SK-N-SH (cell line): ENCODE results near the gene EFHC1. TPM values are rescaled to one million over a fixed set of nuclear protein-coding genes. Genes with fewer than 3 reads are reported as not detected.
A peak's percentile ranks its signal among the peaks of the same experiment; 100 is the strongest.

Experiments
- CTCF ChIA-PET: fragments of 300-600, 350-600 bp; formaldehyde crosslinking; extraction: SDS; loops from one replicate; lab custom pipeline; 2021; lab: Yijun Ruan, JAX
- POLR2A ChIA-PET: fragments of 350-600 bp; sonication (Branson Sonifier 250); formaldehyde crosslinking; extraction: SDS; loops from one replicate; lab custom pipeline; 2020; ENCODE audit warnings: antibody characterized with exemption, inconsistent platforms; lab: Yijun Ruan, JAX
- DNase-seq: peaks from one replicate; pipeline ENCODE4 v3.0.0; 2012
- H2AFZ ChIP-seq: fragments of 200-600 bp; sonication (generic); 2 replicates; pipeline ENCODE4 v1.8.1; 2016; ENCODE audit warnings: antibody characterized with exemption, mild to moderate bottlenecking, low read depth
- H3F3A ChIP-seq: fragments of 200-600 bp; sonication (generic); replicated peaks from 2 replicates; pipeline ENCODE3; 2016; ENCODE audit warnings: antibody characterized with exemption, mild to moderate bottlenecking; ENCODE audit not compliant: insufficient read depth
- H3K27ac ChIP-seq, 2 experiments: fragments of 200-500 bp in 1 of 2; fragments of 200-600 bp in 1 of 2; sonication (Bioruptor generic) in 1 of 2; sonication (generic), shearing (Covaris generic) in 1 of 2; 2 replicates each; pipeline versions ENCODE4 v1.5.1 to v1.6.1; 2014 to 2016; ENCODE audit warnings: low read depth in 2 of 2, inconsistent platforms in 1 of 2, low read length in 1 of 2, mild to moderate bottlenecking in 1 of 2, mixed read lengths in 1 of 2
- H3K27me3 ChIP-seq: fragments of 200-600 bp; sonication (generic), shearing (Covaris generic); 2 replicates; pipeline ENCODE4 v1.6.1; 2016; ENCODE audit warnings: mixed run types; ENCODE audit not compliant: insufficient read depth
- H3K36me3 ChIP-seq, 2 experiments: fragments of 200-500 bp in 1 of 2; fragments of 200-600 bp in 1 of 2; sonication (Bioruptor generic) in 1 of 2; sonication (generic) in 1 of 2; replicated peaks in 1 of 2; 2 replicates each; pipeline versions ENCODE3 to v1.5.1; 2014 to 2016; ENCODE audit warnings: low read length in 1 of 2, mild to moderate bottlenecking in 1 of 2; ENCODE audit not compliant: insufficient read depth in 2 of 2, control insufficient read depth in 1 of 2
- H3K4me1 ChIP-seq, 2 experiments: fragments of 200-500 bp in 1 of 2; fragments of 200-600 bp in 1 of 2; sonication (Bioruptor generic) in 1 of 2; sonication (generic), shearing (Covaris generic) in 1 of 2; 2 replicates each; pipeline versions ENCODE4 v1.5.1 to v1.6.1; 2014 to 2016; ENCODE audit warnings: low read depth in 1 of 2, low read length in 1 of 2, mixed run types in 1 of 2; ENCODE audit not compliant: insufficient read depth in 2 of 2, control insufficient read depth in 1 of 2
- H3K4me2 ChIP-seq: fragments of 200-600 bp; sonication (generic), shearing (Covaris generic); 2 replicates; pipeline ENCODE4 v1.6.1; 2017; ENCODE audit warnings: mixed run types
- H3K4me3 ChIP-seq, 2 experiments: fragments of 200-500 bp in 1 of 2; fragments of 200-600 bp in 1 of 2; sonication (Bioruptor generic) in 1 of 2; sonication (generic), shearing (Covaris generic) in 1 of 2; 2 replicates each; pipeline versions ENCODE4 v1.5.1 to v1.8.1; 2014 to 2016; ENCODE audit warnings: low read depth in 2 of 2, inconsistent platforms in 1 of 2, low read length in 1 of 2, mild to moderate bottlenecking in 1 of 2, mixed read lengths in 1 of 2, moderate library complexity in 1 of 2
- H3K79me2 ChIP-seq: fragments of 200-600 bp; sonication (generic); 2 replicates; pipeline ENCODE4 v1.8.1; 2017; ENCODE audit warnings: mild to moderate bottlenecking; ENCODE audit not compliant: insufficient read depth
- H3K9ac ChIP-seq: fragments of 200-600 bp; sonication (generic); 2 replicates; pipeline ENCODE4 v1.6.1; 2017; ENCODE audit warnings: mixed run types
- H3K9me2 ChIP-seq: fragments of 200-600 bp; sonication (generic); 2 replicates; pipeline ENCODE4 v1.6.1; 2017; ENCODE audit warnings: mixed run types
- H3K9me3 ChIP-seq: fragments of 200-600 bp; sonication (generic); 2 replicates; pipeline ENCODE4 v1.6.1; 2017; ENCODE audit warnings: mixed run types, mild to moderate bottlenecking, moderate library complexity
- H4K20me1 ChIP-seq: fragments of 200-600 bp; sonication (generic); 2 replicates; pipeline ENCODE4 v1.6.1; 2017; ENCODE audit warnings: mild to moderate bottlenecking, mixed run types; ENCODE audit not compliant: insufficient read depth
- CHD2 ChIP-seq: fragments of 150-350 bp; IDR thresholded peaks from 2 replicates; pipeline ENCODE4 v1.6.1; 2018; ENCODE audit warnings: low read length; ENCODE audit not compliant: partially characterized antibody
- ELF1 ChIP-seq: IDR thresholded peaks from 2 replicates; pipeline ENCODE4 v1.4.0; 2012
- EP300 ChIP-seq, 2 experiments: IDR thresholded peaks; 2 replicates each; pipeline versions ENCODE4 v1.4.0 to v1.6.1; 2012; ENCODE audit warnings: borderline replicate concordance in 1 of 2, low read depth in 1 of 2, low read length in 1 of 2
- EZH2phosphoT487 ChIP-seq: fragments of 200-600 bp; sonication (generic); IDR thresholded peaks from 2 replicates; pipeline ENCODE4 v1.6.1; 2017; ENCODE audit warnings: low read depth, mixed run types, mild to moderate bottlenecking, antibody characterized with exemption, moderate library complexity, borderline replicate concordance
- FOSL2 ChIP-seq: IDR thresholded peaks from 2 replicates; pipeline ENCODE4 v1.4.0; 2012; ENCODE audit warnings: low read depth, mild to moderate bottlenecking, moderate library complexity, borderline replicate concordance
- GABPA ChIP-seq: IDR thresholded peaks from 2 replicates; pipeline ENCODE4 v1.4.0; 2012; ENCODE audit warnings: low read depth, mild to moderate bottlenecking
- GATA2 ChIP-seq: sonication (generic); formaldehyde crosslinking; IDR thresholded peaks from 2 replicates; pipeline ENCODE4 v1.5.0; 2020; ENCODE audit warnings: mild to moderate bottlenecking, missing genetic modification reagents
- JUND ChIP-seq: IDR thresholded peaks from 2 replicates; pipeline ENCODE4 v1.4.0; 2012
- MEF2A ChIP-seq: IDR thresholded peaks from 2 replicates; pipeline ENCODE4 v1.4.0; 2012; ENCODE audit warnings: low read depth, borderline replicate concordance
- MXI1 ChIP-seq: IDR thresholded peaks from 2 replicates; pipeline ENCODE4 v1.6.1; 2012; ENCODE audit warnings: mild to moderate bottlenecking, low read depth, low read length, improper control_type of control experiment
- NFIC ChIP-seq: IDR thresholded peaks from 2 replicates; pipeline ENCODE4 v1.4.0; 2012; ENCODE audit warnings: borderline replicate concordance
- NRF1 ChIP-seq: IDR thresholded peaks from 2 replicates; pipeline ENCODE4 v1.6.1; 2012; ENCODE audit warnings: low read depth, mild to moderate bottlenecking, low read length
- RAD21 ChIP-seq: IDR thresholded peaks from 2 replicates; pipeline ENCODE4 v1.6.1; 2012; ENCODE audit warnings: mild to moderate bottlenecking, low read length
- RCOR1 ChIP-seq: fragments of 150-350 bp; IDR thresholded peaks from 2 replicates; pipeline ENCODE4 v1.6.1; 2017; ENCODE audit warnings: antibody characterized with exemption, low read length
- RFX5 ChIP-seq: IDR thresholded peaks from 2 replicates; pipeline ENCODE4 v1.6.1; 2012; ENCODE audit warnings: mild to moderate bottlenecking, improper control_type of control experiment, low read length
- RXRA ChIP-seq: IDR thresholded peaks from 2 replicates; pipeline ENCODE4 v1.4.0; 2012; ENCODE audit warnings: low read depth, mild to moderate bottlenecking, borderline replicate concordance
- SIN3A ChIP-seq: IDR thresholded peaks from 2 replicates; pipeline ENCODE4 v1.6.1; 2012; ENCODE audit warnings: low read depth, mild to moderate bottlenecking, low read length, moderate library complexity, borderline replicate concordance
- SMC3 ChIP-seq: IDR thresholded peaks from 2 replicates; pipeline ENCODE4 v1.6.1; 2012; ENCODE audit warnings: low read depth, low read length, improper control_type of control experiment
- TAF1 ChIP-seq: IDR thresholded peaks from 2 replicates; pipeline ENCODE4 v1.6.1; 2012; ENCODE audit warnings: low read depth, mild to moderate bottlenecking, low read length, moderate library complexity, borderline replicate concordance
- TCF12 ChIP-seq: IDR thresholded peaks from 2 replicates; pipeline ENCODE4 v1.4.0; 2012
- YY1 ChIP-seq: IDR thresholded peaks from 2 replicates; pipeline ENCODE4 v1.4.0; 2012; ENCODE audit warnings: low read depth, mild to moderate bottlenecking
- WGBS: methylation state at CpG from one replicate; pipeline ENCODE4 v1.1.6; 2017; ENCODE audit warnings: low lambda C conversion rate; 5-methylcytosine and 5-hydroxymethylcytosine counted together
- polyA plus RNA-seq, 3 experiments: library from polyadenylated mRNA; depleted of rRNA; stranded (reverse); fragments of >200 nt; gene quantifications; 2 replicates each; pipeline ENCODE4 v1.2.3, GENCODE V29; 2012
- TF ChIP-seq, protein P1 (sequence below): IDR thresholded peaks from 2 replicates; pipeline ENCODE4 v1.4.0; 2012; ENCODE audit warnings: low read depth, borderline replicate concordance
- TF ChIP-seq, protein P2 (sequence below): fragments of 150-350 bp; IDR thresholded peaks from 2 replicates; pipeline ENCODE4 v1.6.1; 2016; ENCODE audit warnings: mild to moderate bottlenecking, low read depth, low read length
- TF ChIP-seq, protein P3 (sequence below): fragments of 150-350 bp; IDR thresholded peaks from 2 replicates; pipeline ENCODE4 v1.6.1; 2017; ENCODE audit warnings: antibody characterized with exemption, low read length, low read depth, borderline replicate concordance
- TF ChIP-seq, protein P4 (sequence below): IDR thresholded peaks from 2 replicates; pipeline ENCODE4 v1.4.0; 2012; ENCODE audit warnings: low read depth, borderline replicate concordance
- TF ChIP-seq, protein P5 (sequence below): fragments of 200-600 bp; sonication (generic); IDR thresholded peaks from 2 replicates; pipeline ENCODE4 v1.6.1; 2017; ENCODE audit warnings: antibody characterized with exemption, mild to moderate bottlenecking, moderate library complexity
- TF ChIP-seq, protein P6 (sequence below): IDR thresholded peaks from 2 replicates; pipeline ENCODE4; 2012

The EFHC1 gene
- polyA plus RNA-seq, 1 of the 3 experiments (the other 2 are of a cell fraction) = 39.4 TPM

DNA sequence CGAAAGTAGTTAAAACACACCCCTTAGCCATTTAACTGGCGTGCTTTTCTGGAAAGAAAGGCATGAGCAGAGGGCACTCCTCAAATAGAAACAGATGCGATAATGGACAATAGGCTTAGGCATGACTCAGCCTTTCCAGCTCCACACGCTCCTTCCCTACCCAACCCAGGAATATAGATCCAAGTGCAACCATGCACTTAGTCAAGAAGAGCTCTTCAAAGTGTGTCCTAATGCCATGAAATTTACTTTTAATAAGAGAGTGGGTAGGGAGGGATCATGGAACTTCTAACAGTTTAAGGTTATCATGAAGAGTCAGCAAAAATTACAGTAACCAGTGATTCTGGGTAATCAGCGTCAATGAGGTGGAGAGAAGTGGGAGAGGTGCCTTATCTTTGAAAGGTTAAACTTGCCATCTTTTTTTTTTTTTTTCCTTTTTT is 2.4 kb upstream of the EFHC1 start:
- Histone ChIP-seq H3K27me3 (no peaks in the 10 kb centered on the region), H4K20me1 (no peaks in the 10 kb centered on the region), H3K4me1 (peaks cover 23 to 37% of the 10 kb centered on the region in 2 experiments), H3K36me3 (no peaks in the 10 kb centered on the region), H3K4me2 (peak overlapping the region; percentile 50), H3K79me2 (peaks cover 41% of the 10 kb centered on the region), H3K9ac (peak overlapping the region; percentile 24; the same call in 1 of the 2 replicates), H3K4me3 (no peak overlapping the region), H3K27ac (peak overlapping the region; percentile 74 to 97), H2AFZ (peak overlapping the region; percentile 37; the same call in 1 of the 2 replicates), H3K9me2 (no peaks in the 10 kb centered on the region), H3K9me3 (no peaks in the 10 kb centered on the region), H3F3A (peaks cover 41% of the 10 kb centered on the region)
- 45% methylated on average over 5 of the region's 5 CpGs for WGBS
- POLR2A ChIA-PET = interaction anchor here (0.7 kb wide), 1 partner anchor 152 kb away, joined by 3 read pairs; no protein-coding TSS in a partner anchor
- no peak for DNase-seq
- CTCF ChIA-PET = interaction anchor here (0.6 to 6.2 kb wide), 15 partner anchors 10 to 254 kb away, joined by 3 to 94 read pairs (median 12); partner anchors contain the start of genes TMEM14A and TRAM2
- peak; percentile 78 for TF ChIP-seq TCF12
- no peak for TF ChIP-seq ELF1
- TF ChIP-seq EP300 (IDR thresholded peaks at IDR 0.05; ENCODE audit: borderline replicate concordance in 1 of 2, low read depth in 1 of 2, low read length in 1 of 2) = no peak
- TF ChIP-seq CHD2 = no peak
- TF ChIP-seq RFX5 = no peak
- TF ChIP-seq GATA2 (CRISPR knock-in tag) = no peak
- TF ChIP-seq RXRA = no peak
- peak; percentile 37 for TF ChIP-seq JUND
- no peak for TF ChIP-seq MXI1
- TF ChIP-seq, protein P1, sequence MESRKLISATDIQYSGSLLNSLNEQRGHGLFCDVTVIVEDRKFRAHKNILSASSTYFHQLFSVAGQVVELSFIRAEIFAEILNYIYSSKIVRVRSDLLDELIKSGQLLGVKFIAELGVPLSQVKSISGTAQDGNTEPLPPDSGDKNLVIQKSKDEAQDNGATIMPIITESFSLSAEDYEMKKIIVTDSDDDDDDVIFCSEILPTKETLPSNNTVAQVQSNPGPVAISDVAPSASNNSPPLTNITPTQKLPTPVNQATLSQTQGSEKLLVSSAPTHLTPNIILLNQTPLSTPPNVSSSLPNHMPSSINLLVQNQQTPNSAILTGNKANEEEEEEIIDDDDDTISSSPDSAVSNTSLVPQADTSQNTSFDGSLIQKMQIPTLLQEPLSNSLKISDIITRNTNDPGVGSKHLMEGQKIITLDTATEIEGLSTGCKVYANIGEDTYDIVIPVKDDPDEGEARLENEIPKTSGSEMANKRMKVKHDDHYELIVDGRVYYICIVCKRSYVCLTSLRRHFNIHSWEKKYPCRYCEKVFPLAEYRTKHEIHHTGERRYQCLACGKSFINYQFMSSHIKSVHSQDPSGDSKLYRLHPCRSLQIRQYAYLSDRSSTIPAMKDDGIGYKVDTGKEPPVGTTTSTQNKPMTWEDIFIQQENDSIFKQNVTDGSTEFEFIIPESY = no peak
- TF ChIP-seq RCOR1 = no peak
- TF ChIP-seq SMC3 = no peak
- TF ChIP-seq, protein P2, sequence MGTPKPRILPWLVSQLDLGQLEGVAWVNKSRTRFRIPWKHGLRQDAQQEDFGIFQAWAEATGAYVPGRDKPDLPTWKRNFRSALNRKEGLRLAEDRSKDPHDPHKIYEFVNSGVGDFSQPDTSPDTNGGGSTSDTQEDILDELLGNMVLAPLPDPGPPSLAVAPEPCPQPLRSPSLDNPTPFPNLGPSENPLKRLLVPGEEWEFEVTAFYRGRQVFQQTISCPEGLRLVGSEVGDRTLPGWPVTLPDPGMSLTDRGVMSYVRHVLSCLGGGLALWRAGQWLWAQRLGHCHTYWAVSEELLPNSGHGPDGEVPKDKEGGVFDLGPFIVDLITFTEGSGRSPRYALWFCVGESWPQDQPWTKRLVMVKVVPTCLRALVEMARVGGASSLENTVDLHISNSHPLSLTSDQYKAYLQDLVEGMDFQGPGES = no peak
- TF ChIP-seq, protein P3, sequence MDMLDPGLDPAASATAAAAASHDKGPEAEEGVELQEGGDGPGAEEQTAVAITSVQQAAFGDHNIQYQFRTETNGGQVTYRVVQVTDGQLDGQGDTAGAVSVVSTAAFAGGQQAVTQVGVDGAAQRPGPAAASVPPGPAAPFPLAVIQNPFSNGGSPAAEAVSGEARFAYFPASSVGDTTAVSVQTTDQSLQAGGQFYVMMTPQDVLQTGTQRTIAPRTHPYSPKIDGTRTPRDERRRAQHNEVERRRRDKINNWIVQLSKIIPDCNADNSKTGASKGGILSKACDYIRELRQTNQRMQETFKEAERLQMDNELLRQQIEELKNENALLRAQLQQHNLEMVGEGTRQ = no peak
- no peak for TF ChIP-seq MEF2A
- no peak for TF ChIP-seq NRF1
- TF ChIP-seq, protein P4, sequence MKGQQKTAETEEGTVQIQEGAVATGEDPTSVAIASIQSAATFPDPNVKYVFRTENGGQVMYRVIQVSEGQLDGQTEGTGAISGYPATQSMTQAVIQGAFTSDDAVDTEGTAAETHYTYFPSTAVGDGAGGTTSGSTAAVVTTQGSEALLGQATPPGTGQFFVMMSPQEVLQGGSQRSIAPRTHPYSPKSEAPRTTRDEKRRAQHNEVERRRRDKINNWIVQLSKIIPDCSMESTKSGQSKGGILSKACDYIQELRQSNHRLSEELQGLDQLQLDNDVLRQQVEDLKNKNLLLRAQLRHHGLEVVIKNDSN = no peak
- TF ChIP-seq FOSL2 = peak; percentile 68; the same call in 1 of the 2 replicates
- TF ChIP-seq TAF1 = no peak
- TF ChIP-seq YY1 = no peak
- no peak for TF ChIP-seq GABPA
- no peak; the same call in 1 of the 2 replicates for TF ChIP-seq SIN3A
- TF ChIP-seq, protein P5, sequence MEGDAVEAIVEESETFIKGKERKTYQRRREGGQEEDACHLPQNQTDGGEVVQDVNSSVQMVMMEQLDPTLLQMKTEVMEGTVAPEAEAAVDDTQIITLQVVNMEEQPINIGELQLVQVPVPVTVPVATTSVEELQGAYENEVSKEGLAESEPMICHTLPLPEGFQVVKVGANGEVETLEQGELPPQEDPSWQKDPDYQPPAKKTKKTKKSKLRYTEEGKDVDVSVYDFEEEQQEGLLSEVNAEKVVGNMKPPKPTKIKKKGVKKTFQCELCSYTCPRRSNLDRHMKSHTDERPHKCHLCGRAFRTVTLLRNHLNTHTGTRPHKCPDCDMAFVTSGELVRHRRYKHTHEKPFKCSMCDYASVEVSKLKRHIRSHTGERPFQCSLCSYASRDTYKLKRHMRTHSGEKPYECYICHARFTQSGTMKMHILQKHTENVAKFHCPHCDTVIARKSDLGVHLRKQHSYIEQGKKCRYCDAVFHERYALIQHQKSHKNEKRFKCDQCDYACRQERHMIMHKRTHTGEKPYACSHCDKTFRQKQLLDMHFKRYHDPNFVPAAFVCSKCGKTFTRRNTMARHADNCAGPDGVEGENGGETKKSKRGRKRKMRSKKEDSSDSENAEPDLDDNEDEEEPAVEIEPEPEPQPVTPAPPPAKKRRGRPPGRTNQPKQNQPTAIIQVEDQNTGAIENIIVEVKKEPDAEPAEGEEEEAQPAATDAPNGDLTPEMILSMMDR = no peak
- no peak for TF ChIP-seq NFIC
- no peak for TF ChIP-seq EZH2phosphoT487
- no peak for TF ChIP-seq RAD21
- TF ChIP-seq, protein P6, sequence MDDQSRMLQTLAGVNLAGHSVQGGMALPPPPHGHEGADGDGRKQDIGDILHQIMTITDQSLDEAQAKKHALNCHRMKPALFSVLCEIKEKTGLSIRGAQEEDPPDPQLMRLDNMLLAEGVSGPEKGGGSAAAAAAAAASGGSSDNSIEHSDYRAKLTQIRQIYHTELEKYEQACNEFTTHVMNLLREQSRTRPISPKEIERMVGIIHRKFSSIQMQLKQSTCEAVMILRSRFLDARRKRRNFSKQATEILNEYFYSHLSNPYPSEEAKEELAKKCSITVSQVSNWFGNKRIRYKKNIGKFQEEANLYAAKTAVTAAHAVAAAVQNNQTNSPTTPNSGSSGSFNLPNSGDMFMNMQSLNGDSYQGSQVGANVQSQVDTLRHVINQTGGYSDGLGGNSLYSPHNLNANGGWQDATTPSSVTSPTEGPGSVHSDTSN = peak; percentile 26; the same call in 1 of the 2 replicates
